ENCODE measurements around the gene ELAPOR1.
A peak's percentile ranks its signal among the peaks of the same experiment; 100 is the strongest.

The ELAPOR1 gene

GRCh38 chr1:109113590-109114341 is at the start of gene ELAPOR1:
ELAPOR1 (plus strand) TSS chr1:109114115; CDS start chr1:109114184, 69 bp downstream.
- peak; percentile 80 for DNase-seq

- no peak for DNase-seq
Measured at GRCh38 chr1:109065137-109065536, 48.8 kb upstream of the ELAPOR1 start.

- no peak for DNase-seq
Measured at GRCh38 chr1:109067883-109068282, 46.0 kb upstream of the ELAPOR1 start.

GRCh38 chr1:109069294-109069693 is 44.6 kb upstream of the ELAPOR1 start:
- DNase-seq, result no peak

GRCh38 chr1:109075531-109076490 is 38.1 kb upstream of the ELAPOR1 start, which contains the start of gene TAF13:
TAF13 (minus strand) TSS chr1:109076003; CDS start chr1:109075947, 56 bp downstream.
- peak; percentile 97 for DNase-seq

GRCh38 chr1:109078317-109078716 is 35.6 kb upstream of the ELAPOR1 start:
- no peak for DNase-seq

- DNase-seq, result no peak
Measured at GRCh38 chr1:109079240-109079622, 34.7 kb upstream of the ELAPOR1 start.

- no peak for DNase-seq
Measured at GRCh38 chr1:109080441-109081082, 33.4 kb upstream of the ELAPOR1 start.

- no peak for DNase-seq
Measured at GRCh38 chr1:109083501-109083900, 30.4 kb upstream of the ELAPOR1 start.

GRCh38 chr1:109083923-109084322 is 30.0 kb upstream of the ELAPOR1 start:
- DNase-seq, result no peak

- no peak for DNase-seq
Measured at GRCh38 chr1:109084563-109085517, 29.1 kb upstream of the ELAPOR1 start.

- DNase-seq, result peak; percentile 79
Measured at GRCh38 chr1:109089242-109090015, 24.5 kb upstream of the ELAPOR1 start.

- peak; percentile 97 for DNase-seq
Measured at GRCh38 chr1:109090196-109091077, 23.5 kb upstream of the ELAPOR1 start, which contains the start of gene TMEM167B. TMEM167B (plus strand) TSS chr1:109090764; CDS start chr1:109090873, 109 bp downstream.

- DNase-seq, result peak; percentile 46
Measured at GRCh38 chr1:109091078-109091838, 22.7 kb upstream of the ELAPOR1 start.

- no peak for DNase-seq
Measured at GRCh38 chr1:109091839-109092193, 22.1 kb upstream of the ELAPOR1 start.

- no peak for DNase-seq
Measured at GRCh38 chr1:109094377-109094803, 19.5 kb upstream of the ELAPOR1 start.

- no peak for DNase-seq
Measured at GRCh38 chr1:109094871-109095270, 19.0 kb upstream of the ELAPOR1 start.

GRCh38 chr1:109095631-109096030 is 18.3 kb upstream of the ELAPOR1 start:
- no peak for DNase-seq

- no peak for DNase-seq
Measured at GRCh38 chr1:109096120-109096519, 17.8 kb upstream of the ELAPOR1 start.

Measured in eye (tissue), 1 donor.